GM10248 (cell line): ENCODE data around the gene DDX6.

Source experiments
- CTCF ChIA-PET: fragments of 300-600 bp; sonication (Branson Sonifier 250); formaldehyde crosslinking; extraction: SDS; loops from one replicate; lab custom pipeline; 2021; ENCODE audit warnings: antibody characterized with exemption; lab: Yijun Ruan, JAX
- POLR2A ChIA-PET: fragments of 350-650 bp; sonication (Branson Sonifier 250); formaldehyde crosslinking; extraction: SDS; loops from one replicate; lab custom pipeline; 2020; ENCODE audit warnings: antibody characterized with exemption; lab: Yijun Ruan, JAX
- DNase-seq: peaks from one replicate; pipeline ENCODE4 v3.0.0; 2012; ENCODE audit errors: extremely low spot score
- TF ChIP-seq, protein P1 (sequence below): IDR thresholded peaks from 2 replicates; pipeline ENCODE4 v1.5.1; 2012; ENCODE audit warnings: mild to moderate bottlenecking, low read depth; ENCODE audit errors: extremely low read depth, missing control alignments, control extremely low read depth

Gene DDX6

DNA sequence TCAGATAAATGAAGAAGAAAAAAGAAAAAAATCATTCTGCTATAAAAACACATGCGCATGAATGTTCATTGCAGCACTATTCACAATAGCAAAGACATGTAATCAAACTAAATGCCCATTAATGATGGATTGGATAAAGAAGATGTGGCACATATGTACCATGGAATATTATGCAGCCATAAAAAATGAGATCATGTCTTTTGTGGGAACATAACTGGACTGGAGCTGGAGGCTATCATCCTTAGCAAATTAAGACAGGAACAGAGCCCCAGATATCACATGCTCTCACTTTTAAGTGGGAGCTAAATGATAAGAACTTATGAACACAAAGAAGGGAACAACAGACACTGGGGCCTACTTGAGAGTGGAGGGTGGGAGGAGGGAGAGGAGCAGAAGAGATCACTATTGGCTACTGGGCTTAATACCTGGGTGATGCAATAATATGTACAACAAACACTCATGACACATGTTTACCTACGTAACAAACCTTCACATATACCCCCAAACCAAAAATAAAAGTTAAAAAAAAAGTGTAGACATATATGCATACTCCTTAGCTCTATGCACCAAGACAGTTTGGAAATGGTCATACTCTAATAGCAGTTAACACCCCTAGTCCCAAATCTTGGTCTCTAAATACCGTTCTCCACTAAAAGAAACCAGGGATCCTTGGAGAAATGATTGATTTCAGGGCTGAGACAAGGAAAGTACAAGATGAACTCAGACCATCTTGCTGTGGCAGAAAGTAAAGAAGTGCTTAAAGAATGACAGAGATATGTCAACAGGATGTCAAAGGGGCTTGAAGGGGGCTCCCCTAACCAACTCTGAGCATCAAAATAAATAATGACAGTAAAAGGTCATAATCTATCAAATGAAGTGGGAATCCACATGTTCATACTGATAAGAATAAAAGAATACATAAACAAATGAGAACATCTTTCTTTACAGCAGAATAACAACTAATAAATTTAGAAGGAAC, 17.1 kb upstream of the DDX6 start:
- ChIA-PET POLR2A (no interaction called here), CTCF (interaction anchor here (1.3 to 1.5 kb wide), 2 partner anchors 9 to 15 kb away, joined by 3 to 4 read pairs; no protein-coding TSS in a partner anchor)
- TF ChIP-seq, protein P1, sequence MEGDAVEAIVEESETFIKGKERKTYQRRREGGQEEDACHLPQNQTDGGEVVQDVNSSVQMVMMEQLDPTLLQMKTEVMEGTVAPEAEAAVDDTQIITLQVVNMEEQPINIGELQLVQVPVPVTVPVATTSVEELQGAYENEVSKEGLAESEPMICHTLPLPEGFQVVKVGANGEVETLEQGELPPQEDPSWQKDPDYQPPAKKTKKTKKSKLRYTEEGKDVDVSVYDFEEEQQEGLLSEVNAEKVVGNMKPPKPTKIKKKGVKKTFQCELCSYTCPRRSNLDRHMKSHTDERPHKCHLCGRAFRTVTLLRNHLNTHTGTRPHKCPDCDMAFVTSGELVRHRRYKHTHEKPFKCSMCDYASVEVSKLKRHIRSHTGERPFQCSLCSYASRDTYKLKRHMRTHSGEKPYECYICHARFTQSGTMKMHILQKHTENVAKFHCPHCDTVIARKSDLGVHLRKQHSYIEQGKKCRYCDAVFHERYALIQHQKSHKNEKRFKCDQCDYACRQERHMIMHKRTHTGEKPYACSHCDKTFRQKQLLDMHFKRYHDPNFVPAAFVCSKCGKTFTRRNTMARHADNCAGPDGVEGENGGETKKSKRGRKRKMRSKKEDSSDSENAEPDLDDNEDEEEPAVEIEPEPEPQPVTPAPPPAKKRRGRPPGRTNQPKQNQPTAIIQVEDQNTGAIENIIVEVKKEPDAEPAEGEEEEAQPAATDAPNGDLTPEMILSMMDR, result no peak
- DNase-seq, result no peak

DNA sequence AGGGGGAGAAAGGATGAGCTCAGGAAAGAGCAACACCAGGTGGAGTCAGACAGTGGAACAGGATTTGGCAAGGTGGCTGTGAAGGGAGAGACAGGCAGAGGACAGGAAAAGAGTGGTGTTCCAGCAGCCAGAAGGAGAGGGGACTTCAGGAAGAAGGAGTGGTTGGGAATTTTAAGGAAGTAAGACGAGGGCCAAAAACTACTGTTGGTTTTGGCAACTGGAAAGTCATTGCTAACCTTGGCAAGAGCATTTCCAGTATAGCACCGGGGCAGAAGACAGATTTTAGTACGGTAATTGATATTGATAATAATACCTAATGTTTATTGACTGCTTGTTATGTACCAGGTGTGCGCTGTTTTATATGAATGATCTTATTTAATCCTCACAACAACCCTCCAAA, 15.4 kb upstream of the DDX6 start:
- TF ChIP-seq, protein P1, result no peak
- CTCF ChIA-PET, result interaction anchor here (1.0 to 1.5 kb wide), 2 partner anchors 14 to 15 kb away, joined by 3 to 4 read pairs; partner anchors contain the start of gene DDX6
- POLR2A ChIA-PET, result no interaction called here
- DNase-seq, result no peak

DNA sequence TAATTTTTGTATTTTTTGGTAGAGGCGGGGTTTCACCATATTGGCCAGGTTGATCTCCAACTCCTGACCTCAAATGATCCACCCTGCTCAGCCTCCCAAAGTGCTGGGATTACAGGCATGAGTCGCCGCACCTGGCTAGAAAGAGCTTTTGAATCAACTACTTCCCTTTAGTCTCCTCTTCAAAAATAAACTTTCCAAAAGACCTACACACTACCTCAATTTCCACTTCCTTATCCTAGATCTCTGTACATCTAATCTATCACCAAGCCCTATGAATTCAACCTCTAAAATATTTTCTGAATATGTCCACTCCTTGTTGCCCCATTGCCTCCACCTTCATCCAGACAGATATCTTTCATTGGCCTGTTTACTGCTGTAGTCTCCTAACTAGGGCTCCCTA, 13.1 kb upstream of the DDX6 start:
- POLR2A ChIA-PET, result no interaction called here
- DNase-seq, result no peak
- TF ChIP-seq, protein P1, result no peak
- CTCF ChIA-PET, result interaction anchor here (1.2 to 1.7 kb wide), 4 partner anchors 12 to 126 kb away, joined by 4 to 5 read pairs (median 5); partner anchors contain the start of gene DDX6

DNA sequence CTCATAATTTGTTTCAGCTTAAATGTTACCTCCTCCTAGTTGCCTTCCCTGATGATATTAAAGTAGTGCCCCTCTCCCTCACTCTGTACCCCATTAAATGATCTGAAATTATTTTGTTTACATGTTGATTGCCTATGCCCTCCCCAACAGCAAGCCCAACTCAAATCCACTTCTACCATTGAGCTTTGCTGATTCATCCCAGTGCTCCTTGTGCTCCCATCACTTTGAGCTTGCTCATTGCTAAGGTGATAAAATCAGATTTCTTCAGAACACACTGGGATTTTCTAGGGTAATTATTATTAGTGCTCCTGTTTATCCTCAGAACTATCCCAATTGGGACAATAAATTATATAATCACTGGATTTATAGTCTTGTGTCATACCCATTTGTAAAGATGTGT, 8.4 kb upstream of the DDX6 start:
- DNase-seq, result no peak
- ChIA-PET POLR2A (no interaction called here), CTCF (interaction anchor here (1.0 to 3.8 kb wide), 10 partner anchors 9 to 110 kb away, joined by 3 to 15 read pairs (median 4); partner anchors contain the start of genes CXCR5 and DDX6)
- TF ChIP-seq, protein P1, result no peak

DNA sequence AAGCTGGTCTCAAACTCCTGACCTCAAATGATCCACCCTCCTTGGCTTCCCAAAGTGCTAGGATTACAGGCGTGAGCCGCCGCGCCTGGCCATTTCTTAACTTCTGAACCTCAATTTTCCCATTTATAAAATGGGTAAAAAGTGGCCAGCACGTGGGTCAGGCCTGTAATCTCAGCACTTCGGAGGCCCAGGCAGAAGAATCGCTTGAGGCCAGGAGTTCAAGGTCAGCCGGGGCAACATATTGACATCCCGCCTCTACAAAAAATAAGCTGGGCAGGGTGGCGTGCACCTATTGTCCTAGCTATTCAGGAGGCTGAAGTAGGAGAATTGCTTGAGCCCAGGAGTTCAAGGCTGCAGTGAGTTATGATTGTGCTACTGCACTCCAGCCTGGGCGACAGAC, 6.5 kb upstream of the DDX6 start:
- TF ChIP-seq, protein P1, result no peak
- POLR2A ChIA-PET, result no interaction called here
- DNase-seq, result no peak
- CTCF ChIA-PET, result no interaction called here

DNA sequence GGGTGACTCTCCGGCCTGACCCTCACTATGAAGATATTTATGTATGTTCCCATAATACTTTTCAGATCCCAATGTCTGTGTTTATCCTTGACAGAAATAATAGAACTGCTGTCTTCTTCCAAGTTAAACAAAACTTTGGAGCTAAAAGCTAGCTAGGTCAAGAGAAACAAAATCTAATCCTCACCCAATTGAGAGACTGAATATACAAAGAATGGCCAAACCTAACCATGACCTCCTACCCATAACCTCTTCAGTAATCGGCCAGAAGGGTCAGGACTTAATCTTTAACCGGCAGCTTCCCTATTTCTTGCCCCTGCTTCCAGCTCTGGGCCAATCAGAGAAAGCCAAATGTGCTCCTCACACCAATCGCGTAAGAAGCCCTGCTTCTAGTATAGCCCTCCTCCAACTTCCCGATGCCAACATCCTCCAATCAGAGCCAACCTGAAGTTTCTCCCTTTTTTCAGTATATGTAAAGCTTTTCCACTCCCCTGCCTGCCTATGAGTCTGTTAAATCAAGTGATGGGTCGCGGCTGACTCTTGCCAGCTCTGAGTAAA, 1.7 kb upstream of the DDX6 start:
- TF ChIP-seq, protein P1, result no peak
- peak; percentile 86 for DNase-seq
- CTCF ChIA-PET, result interaction anchor here (0.8 to 5.2 kb wide), 21 partner anchors 9 to 546 kb away, joined by 3 to 36 read pairs (median 4); partner anchors contain the start of gene CXCR5
- POLR2A ChIA-PET, result interaction anchor here (0.6 to 4.1 kb wide), 7 partner anchors 28 to 361 kb away, joined by 3 to 17 read pairs (median 3); partner anchors contain the start of genes CXCR5 and PHLDB1
